Ovary (tissue), 3 donors: ENCODE data around the gene RASSF9.

ENCODE experiments used
- CTCF ChIP-seq, 3 donors: fragments of 450-650 bp in 2 of 3; fragments of 200-600 bp in 1 of 3; IDR thresholded peaks; one replicate each; pipeline versions ENCODE4 v1.5.1 to v1.8.0; 2016 to 2022; ENCODE audit warnings: antibody characterized with exemption in 3 of 3, mild to moderate bottlenecking in 1 of 3
- EP300 ChIP-seq: sonication (generic); formaldehyde crosslinking; IDR thresholded peaks from one replicate; pipeline ENCODE4 v1.6.1; 2017; ENCODE audit warnings: antibody characterized with exemption
- POLR2A ChIP-seq: fragments of 450-650 bp; IDR thresholded peaks from one replicate; pipeline ENCODE4 v1.6.1; 2017; ENCODE audit warnings: antibody characterized with exemption, mild to moderate bottlenecking, moderate library complexity
- donor health status: DM: no; HTN: no; CAD: no.

GRCh38 chr12:85814741-85815140 is 21.5 kb downstream of the RASSF9 start:
- no peak for TF ChIP-seq CTCF (IDR thresholded peaks at IDR 0.05)
- no peak for TF ChIP-seq EP300
- TF ChIP-seq POLR2A: no peak
